ENCODE data around the gene HMG20A. TPM values are rescaled to one million over a fixed set of nuclear protein-coding genes. Genes with fewer than 3 reads are reported as not detected.

HMG20A gene
- total RNA-seq, 1 donor: 20.7 TPM

DNA sequence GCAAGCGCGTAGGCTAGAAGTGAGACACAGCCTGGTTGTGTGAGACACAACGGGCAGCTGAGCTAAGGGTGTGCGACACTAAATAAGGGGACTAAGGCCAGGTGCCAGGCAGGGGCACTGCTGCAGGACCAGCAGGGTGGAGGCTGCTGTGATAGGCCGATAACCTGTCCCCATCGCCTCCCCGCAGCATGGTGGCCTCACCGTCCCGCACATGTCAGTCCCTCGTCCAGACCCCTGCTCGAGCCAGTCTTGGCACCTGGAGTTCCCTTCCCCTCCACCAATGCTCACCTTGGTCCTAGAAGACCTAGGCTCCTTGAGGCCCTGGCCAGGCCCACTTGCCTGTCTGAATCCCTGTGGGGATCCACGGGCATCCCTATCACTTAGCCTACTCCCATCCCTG, 96.1 kb downstream of the HMG20A start:
- H3K27me3 ChIP-seq (ENCODE audit: insufficient read depth, low read length): no peaks in the 10 kb centered on the region
- no peaks in the 10 kb centered on the region for H3K4me1 ChIP-seq (ENCODE audit: insufficient read depth, low read length)
- H3K9me3 ChIP-seq (ENCODE audit: low read depth, low read length): no peaks in the 10 kb centered on the region
- H3K4me3 ChIP-seq (ENCODE audit: low read length): no peak overlapping the region

DNA sequence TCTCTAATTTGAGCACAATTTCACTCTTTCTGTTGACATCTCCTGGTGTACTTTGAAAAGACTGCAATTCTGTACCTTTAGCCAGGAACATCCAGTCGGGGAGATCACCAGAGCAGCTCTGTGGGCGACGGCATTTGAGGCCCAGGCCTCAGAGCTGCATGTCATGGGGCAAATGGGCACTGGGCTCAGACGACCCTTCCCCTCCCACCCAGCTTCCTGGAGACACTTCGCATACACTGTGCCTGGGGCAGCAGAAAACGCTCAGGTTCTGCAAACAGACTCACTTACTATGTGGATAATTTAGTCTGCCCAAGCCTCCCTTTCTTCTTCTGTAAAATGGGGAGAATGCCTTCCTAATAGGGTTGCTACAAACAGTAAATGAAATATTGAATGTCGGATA, 96.9 kb downstream of the HMG20A start:
- Histone ChIP-seq H3K4me1 (ENCODE audit: insufficient read depth, low read length) (no peaks in the 10 kb centered on the region), H3K4me3 (ENCODE audit: low read length) (no peak overlapping the region), H3K9me3 (ENCODE audit: low read depth, low read length) (no peaks in the 10 kb centered on the region), H3K27me3 (ENCODE audit: insufficient read depth, low read length) (no peaks in the 10 kb centered on the region)

DNA sequence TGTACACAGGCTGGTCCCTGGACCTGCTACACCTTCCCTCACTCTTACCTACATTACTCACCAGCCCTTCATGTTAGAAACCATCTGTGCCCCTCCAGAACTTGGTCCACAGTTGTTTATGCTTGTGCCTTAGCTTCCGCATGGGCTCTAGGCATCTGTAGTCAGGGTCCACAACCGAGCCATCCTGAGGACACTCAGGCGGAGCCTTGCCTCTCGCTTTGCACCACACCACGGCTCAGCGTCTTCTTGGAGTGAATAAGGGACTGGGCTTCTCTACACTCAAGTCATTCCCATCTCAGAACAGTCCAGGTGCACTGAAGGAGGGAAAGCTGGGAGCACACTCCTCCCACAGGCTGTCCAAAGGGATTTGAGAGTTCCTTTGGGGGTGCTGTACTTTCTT, 97.8 kb downstream of the HMG20A start:
- Histone ChIP-seq H3K27me3 (ENCODE audit: insufficient read depth, low read length) (no peaks in the 10 kb centered on the region), H3K4me3 (ENCODE audit: low read length) (no peak overlapping the region), H3K9me3 (ENCODE audit: low read depth, low read length) (no peaks in the 10 kb centered on the region), H3K4me1 (ENCODE audit: insufficient read depth, low read length) (no peaks in the 10 kb centered on the region)

DNA sequence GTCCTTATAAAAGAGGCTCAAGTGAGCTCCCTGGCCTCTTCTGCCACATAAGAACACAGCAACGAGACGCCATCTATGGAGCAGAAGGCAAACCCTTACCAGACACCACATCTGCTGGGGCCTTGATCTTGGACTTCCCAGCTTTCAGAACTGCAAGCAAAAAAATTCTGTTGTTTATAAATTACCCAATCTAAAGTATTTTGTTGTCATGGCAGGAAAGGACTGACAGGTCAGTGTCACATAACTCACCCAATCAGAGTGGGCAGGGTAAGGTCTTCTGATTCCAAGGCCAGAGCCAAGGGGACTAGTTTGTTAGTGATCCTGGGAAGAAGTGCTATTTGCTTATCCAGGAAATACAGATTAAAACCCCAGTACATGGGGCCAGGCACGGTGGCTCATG, 98.9 kb downstream of the HMG20A start:
- H3K27me3 ChIP-seq (ENCODE audit: insufficient read depth, low read length): no peaks in the 10 kb centered on the region
- H3K4me1 ChIP-seq (ENCODE audit: insufficient read depth, low read length): no peaks in the 10 kb centered on the region
- no peak overlapping the region for H3K4me3 ChIP-seq (ENCODE audit: low read length)
- no peaks in the 10 kb centered on the region for H3K9me3 ChIP-seq (ENCODE audit: low read depth, low read length)

DNA sequence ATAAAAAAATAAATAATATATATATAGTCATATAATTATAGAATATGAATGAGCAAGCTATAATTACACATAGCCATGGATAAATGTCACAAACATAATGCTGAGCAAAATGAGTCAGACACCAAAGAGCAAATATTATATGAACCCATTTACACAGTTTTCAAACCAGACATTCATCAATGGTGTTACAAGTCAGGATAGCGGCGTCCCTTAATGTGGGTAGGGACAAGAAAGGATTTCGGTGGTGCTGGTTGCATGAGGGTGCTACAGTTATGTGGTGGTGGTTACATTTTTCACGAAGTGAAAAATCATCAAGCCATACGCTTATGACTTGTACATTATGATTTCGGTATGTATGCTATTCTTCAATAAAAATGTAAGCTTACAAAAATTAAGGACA, 100.5 kb downstream of the HMG20A start:
- no peaks in the 10 kb centered on the region for H3K4me1 ChIP-seq (ENCODE audit: insufficient read depth, low read length)

DNA sequence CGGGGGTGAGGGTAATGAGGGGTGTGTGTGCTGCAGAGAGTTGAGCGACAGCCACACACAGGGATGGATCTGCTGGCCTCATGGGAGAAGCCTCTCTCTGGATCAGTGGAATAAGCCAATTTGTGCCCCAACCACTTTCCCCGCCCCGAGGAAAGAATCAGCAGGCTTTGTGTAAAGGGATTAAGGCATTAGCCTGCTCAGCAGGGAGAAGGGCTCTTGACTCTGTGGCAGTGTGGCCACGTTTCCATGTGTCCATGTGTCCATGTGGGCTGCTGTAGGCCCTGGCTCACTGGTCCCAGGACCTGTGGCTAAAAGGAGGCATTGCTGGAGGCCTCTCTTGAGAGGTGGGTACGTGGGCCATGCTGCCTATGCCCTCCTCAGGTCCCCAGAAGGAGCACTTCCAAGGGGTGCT, 104.7 kb downstream of the HMG20A start:
- no peaks in the 10 kb centered on the region for H3K9me3 ChIP-seq (ENCODE audit: low read depth, low read length)
- no peaks in the 10 kb centered on the region for H3K4me1 ChIP-seq (ENCODE audit: insufficient read depth, low read length)
- H3K4me3 ChIP-seq (ENCODE audit: low read length): no peak overlapping the region
- H3K27me3 ChIP-seq (ENCODE audit: insufficient read depth, low read length): no peaks in the 10 kb centered on the region

More for the DNA sequence above, 100.5 kb downstream of the HMG20A start:
- Histone ChIP-seq H3K27me3 (ENCODE audit: insufficient read depth, low read length) (no peaks in the 10 kb centered on the region), H3K9me3 (ENCODE audit: low read depth, low read length) (no peaks in the 10 kb centered on the region), H3K4me3 (ENCODE audit: low read length) (no peak overlapping the region)

DNA sequence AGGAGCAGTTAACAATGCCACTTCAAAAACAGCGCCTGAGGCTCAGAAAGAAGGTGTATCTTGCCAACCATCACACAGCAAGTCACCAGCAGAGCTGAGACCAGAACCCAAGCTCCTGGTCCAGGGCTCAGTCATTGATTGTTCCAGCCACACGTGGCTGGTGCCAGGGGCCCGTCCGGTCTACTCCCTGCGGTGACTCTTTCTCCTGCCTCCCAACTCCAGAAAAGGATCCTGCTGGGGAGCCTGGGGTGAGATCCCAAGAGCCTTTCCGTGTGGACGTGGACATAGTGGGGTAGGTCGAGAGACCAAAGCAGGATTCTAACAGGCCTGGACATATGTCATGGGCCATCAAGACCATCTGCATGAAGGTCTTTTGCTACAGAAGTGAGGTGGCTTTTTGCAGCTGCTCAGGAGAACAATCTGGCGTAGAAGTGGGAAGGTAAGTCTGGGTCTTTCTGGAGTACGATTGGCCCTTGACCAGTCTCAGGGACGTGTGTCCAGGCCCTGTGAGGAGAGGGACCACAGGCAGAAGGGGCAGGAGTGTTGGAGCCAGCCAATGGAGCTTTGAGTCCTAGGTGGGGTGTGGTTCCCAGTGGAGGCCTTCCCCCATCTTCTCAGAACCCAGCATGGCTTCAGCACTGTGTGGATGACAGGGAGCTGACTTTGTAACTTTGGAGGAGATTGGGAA, 105.4 kb downstream of the HMG20A start:
- H3K27me3 ChIP-seq (ENCODE audit: insufficient read depth, low read length): no peaks in the 10 kb centered on the region
- H3K4me3 ChIP-seq (ENCODE audit: low read length): no peak overlapping the region
- H3K4me1 ChIP-seq (ENCODE audit: insufficient read depth, low read length): no peaks in the 10 kb centered on the region
- H3K9me3 ChIP-seq (ENCODE audit: low read depth, low read length): no peaks in the 10 kb centered on the region

DNA sequence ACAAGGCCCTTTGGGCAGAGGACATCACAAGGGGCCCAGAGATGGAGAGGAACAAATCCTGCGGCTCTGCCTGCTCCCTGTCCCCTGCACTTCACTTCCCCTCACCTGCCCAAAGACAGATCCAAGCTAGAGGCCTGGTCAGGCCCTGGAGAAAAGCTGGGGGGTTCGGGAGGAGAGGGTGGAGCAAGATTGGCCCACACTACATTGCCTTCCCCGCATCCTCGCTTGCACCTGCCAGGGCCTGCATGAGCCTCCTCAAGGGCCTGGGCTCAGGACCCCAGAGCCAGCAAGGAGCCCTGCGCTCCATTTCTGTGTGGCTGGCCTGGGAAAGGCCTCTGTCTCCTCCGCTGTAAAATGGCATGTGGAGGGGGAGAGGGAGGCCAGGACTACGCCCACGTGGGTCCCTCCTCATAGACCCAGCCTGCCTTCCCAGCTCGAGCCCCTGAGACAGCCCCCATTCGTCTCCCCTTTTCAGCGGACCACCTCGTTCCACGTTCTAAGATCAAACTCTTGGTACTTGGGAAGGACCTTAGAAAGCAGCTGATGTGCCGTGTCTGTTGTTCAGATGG, 106.0 kb downstream of the HMG20A start:
- Histone ChIP-seq H3K4me1 (ENCODE audit: insufficient read depth, low read length) (no peaks in the 10 kb centered on the region), H3K4me3 (ENCODE audit: low read length) (no peak overlapping the region), H3K9me3 (ENCODE audit: low read depth, low read length) (no peaks in the 10 kb centered on the region), H3K27me3 (ENCODE audit: insufficient read depth, low read length) (no peaks in the 10 kb centered on the region)

DNA sequence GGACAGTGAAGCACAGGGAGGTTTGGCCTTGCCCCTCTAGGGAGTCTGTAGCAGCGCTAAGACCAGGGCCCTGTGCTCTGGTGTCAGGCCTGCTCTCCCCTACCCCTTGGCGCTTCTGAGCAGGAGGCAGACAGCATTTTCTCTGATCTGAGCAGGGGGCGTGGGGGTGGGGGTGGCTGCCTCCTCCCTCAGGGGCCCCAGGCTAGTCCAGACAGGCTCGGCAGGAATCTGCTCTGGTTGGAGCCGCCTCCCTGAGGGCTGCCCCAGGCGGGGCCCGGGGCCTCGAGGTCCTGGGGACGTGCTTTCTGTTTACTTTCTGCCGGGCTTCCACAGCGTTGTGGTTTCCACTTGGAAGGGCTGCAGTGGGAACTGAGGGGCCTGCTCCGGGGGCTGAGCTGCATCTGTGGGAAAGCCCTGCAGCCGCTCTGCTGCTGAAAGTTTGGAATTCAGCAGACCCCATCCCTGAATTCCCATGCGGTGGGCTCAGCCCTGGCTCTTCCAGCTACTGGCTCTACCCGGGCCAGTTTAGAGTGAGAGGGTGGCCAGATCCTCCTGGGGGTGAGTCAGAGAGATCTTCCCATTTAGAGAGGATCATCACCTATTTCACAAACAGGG, 106.6 kb downstream of the HMG20A start:
- Histone ChIP-seq H3K27me3 (ENCODE audit: insufficient read depth, low read length) (no peaks in the 10 kb centered on the region), H3K9me3 (ENCODE audit: low read depth, low read length) (no peaks in the 10 kb centered on the region), H3K4me1 (ENCODE audit: insufficient read depth, low read length) (no peaks in the 10 kb centered on the region), H3K4me3 (ENCODE audit: low read length) (no peak overlapping the region)

DNA sequence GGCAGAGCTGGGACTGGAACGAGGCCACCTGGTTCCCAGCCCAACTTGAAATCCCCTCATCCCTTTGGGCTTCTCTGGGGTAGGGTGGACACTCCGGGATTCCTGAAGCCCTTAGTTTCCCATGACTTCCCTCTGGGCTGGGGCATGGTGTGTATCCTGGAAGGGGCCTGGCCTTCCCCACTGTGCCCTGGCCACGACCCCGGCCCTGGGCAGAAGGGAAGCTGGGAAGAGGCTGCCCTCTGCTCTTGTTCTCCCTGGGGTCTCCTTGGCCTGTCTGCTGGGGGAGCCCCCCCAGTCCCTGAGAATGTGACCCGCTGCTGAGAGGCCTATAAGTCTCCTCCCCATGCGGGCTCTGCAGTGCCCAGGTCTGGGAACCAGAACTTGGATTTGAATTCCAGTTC, 107.1 kb downstream of the HMG20A start:
- Histone ChIP-seq H3K9me3 (ENCODE audit: low read depth, low read length) (no peaks in the 10 kb centered on the region), H3K4me3 (ENCODE audit: low read length) (no peak overlapping the region), H3K4me1 (ENCODE audit: insufficient read depth, low read length) (no peaks in the 10 kb centered on the region), H3K27me3 (ENCODE audit: insufficient read depth, low read length) (no peaks in the 10 kb centered on the region)

DNA sequence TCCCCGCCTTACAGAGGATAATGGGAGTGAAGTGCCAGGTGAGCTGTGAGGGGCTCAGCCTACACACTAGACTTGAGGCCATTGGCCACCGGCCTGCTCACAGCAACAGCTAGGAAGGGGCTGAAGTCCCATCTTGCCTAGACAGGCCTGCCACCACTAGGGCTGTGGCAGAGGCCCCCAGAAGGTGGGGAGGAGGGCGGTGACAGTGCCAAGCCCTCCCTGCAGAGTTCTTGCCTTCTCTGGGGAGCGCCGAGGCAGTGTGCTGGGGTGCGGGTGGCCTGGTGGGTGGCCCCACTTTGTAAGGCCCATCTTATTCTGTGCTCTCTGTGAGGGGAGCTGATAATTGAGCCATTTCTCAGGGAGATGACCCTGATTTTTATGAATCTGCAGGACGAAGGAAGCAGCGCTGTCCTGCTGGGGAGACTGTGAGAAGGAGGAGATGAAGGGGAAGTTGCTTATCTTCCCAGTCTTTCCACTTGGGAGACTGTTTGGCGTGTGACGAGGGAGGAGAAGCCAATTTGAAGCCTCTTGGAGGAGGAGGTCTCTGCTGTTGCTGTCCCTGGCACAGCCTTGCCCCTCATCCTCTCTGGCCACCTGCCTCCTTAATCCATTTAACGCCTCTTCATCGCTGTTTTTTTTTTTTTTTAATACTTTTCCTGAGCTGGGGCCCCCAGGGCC, 107.7 kb downstream of the HMG20A start:
- H3K4me3 ChIP-seq (ENCODE audit: low read length): no peak overlapping the region
- no peaks in the 10 kb centered on the region for H3K27me3 ChIP-seq (ENCODE audit: insufficient read depth, low read length)
- no peaks in the 10 kb centered on the region for H3K9me3 ChIP-seq (ENCODE audit: low read depth, low read length)
- H3K4me1 ChIP-seq (ENCODE audit: insufficient read depth, low read length): no peaks in the 10 kb centered on the region

DNA sequence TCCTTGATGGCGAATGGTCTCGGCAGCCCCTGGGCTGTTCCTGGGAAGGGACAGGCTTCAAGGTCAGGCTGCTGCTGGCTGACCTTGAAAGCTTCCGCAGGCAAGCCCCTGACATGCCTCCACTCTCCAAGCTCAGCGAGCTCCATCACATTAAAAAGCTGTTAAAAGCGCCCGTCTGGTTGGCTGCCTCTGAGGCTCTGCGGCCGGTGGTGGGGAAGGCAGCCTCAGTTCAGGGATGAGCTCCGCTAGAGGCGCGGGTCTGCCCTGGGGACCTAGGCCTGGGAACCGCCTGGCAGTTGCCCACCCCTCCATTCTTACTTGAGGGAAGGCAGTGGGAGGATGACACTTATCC, 108.3 kb downstream of the HMG20A start:
- H3K27me3 ChIP-seq (ENCODE audit: insufficient read depth, low read length): no peaks in the 10 kb centered on the region
- no peaks in the 10 kb centered on the region for H3K4me1 ChIP-seq (ENCODE audit: insufficient read depth, low read length)
- no peak overlapping the region for H3K4me3 ChIP-seq (ENCODE audit: low read length)
- no peaks in the 10 kb centered on the region for H3K9me3 ChIP-seq (ENCODE audit: low read depth, low read length)

DNA sequence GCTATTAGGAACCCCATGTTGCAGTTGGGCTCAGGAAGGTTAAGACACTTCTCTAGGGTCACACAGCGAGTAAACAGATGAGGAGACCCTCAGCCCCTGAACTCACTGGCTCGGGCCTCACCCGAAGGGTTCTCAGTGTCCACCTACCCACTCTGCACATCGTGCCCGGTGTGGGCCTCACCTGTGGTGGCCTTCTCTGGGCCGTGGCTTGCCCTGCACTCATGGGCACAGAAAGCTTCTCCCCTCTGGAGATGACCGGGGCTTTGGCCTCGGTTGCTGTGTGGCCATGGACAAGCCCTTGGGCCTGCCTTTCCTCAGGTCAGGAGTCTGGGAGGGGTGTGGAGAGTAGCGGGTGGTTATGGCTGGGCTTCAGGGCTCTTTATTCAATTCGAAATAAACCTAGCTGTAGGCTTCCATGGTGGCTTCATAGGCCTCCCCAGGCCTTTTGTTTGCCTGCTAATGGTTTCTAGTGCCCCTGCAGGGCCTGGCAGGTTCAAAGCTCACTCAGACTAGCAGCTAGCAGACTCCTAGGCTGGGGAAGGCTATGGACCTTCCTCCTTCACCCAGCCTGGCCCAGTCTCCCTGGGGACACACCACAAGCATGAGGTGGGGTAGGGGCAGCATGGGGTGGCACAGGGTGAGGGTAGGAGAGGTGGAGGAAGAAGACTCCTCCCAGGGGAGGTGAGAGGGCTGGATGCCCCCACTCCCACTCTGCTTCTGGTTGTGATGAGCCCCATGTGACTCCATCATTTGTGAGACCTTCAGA, 108.9 kb downstream of the HMG20A start:
- Histone ChIP-seq H3K4me1 (ENCODE audit: insufficient read depth, low read length) (no peaks in the 10 kb centered on the region), H3K27me3 (ENCODE audit: insufficient read depth, low read length) (no peaks in the 10 kb centered on the region), H3K9me3 (ENCODE audit: low read depth, low read length) (no peaks in the 10 kb centered on the region), H3K4me3 (ENCODE audit: low read length) (no peak overlapping the region)

DNA sequence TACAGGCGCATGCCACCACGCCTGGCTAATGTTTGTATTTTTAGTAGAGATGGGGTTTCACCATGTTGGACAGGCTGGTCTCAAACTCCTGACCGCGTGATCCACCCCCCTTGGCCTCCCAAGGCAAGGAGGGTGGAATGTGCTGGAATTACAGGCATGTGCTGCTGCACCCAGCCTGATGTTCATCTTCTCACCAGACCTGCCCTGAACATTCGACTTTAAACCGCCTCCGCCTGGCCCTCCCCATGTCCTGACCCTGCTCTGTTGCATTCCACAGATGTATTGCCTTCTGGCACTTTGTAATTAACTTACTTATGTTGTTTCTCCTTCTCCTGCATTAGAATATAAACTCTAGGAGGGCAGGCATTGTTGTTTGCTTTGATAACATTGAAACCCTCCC, 109.9 kb downstream of the HMG20A start:
- H3K4me1 ChIP-seq (ENCODE audit: insufficient read depth, low read length): no peaks in the 10 kb centered on the region
- no peaks in the 10 kb centered on the region for H3K27me3 ChIP-seq (ENCODE audit: insufficient read depth, low read length)
- no peaks in the 10 kb centered on the region for H3K9me3 ChIP-seq (ENCODE audit: low read depth, low read length)
- H3K4me3 ChIP-seq (ENCODE audit: low read length): no peak overlapping the region
